Measurements from ENCODE around the gene ABCF3. TPM values are rescaled to one million over a fixed set of nuclear protein-coding genes. Genes with fewer than 3 reads are reported as not detected.

The ABCF3 gene
- total and polyA plus RNA-seq, 8 donors = 57.6 to 75.2 (median 67.8) TPM

- intact Hi-C loops (cut with DNase I) = no loop called here
- no peak for TF ChIP-seq CTCF (IDR thresholded peaks at IDR 0.05)
- Histone ChIP-seq H3K27ac (no peak overlapping the region), H3K4me1 (no peaks in the 10 kb centered on the region), H3K36me3 (no peaks in the 10 kb centered on the region), H3K27me3 (no peaks in the 10 kb centered on the region), H3K4me3 (no peak overlapping the region), H3K9me3 (no peaks in the 10 kb centered on the region)
- no peak for ATAC-seq
- DNase-seq = no peak
Observed at GRCh38 chr3:184209146-184209923, 23.3 kb downstream of the ABCF3 start.

GRCh38 chr3:184211297-184211696, 25.3 kb downstream of the ABCF3 start:
- Histone ChIP-seq H3K36me3 (no peaks in the 10 kb centered on the region), H3K27ac (no peak overlapping the region), H3K9me3 (no peaks in the 10 kb centered on the region), H3K4me3 (no peak overlapping the region), H3K27me3 (no peaks in the 10 kb centered on the region), H3K4me1 (no peaks in the 10 kb centered on the region)
- intact Hi-C loops (cut with DNase I) = no loop called here
- no peak for DNase-seq
- TF ChIP-seq CTCF (IDR thresholded peaks at IDR 0.05) = no peak
- ATAC-seq = no peak

- Histone ChIP-seq H3K36me3 (no peaks in the 10 kb centered on the region), H3K27ac (no peak overlapping the region), H3K27me3 (peaks cover 0 to 4% of the 10 kb centered on the region in 2 donors), H3K4me3 (no peak overlapping the region), H3K4me1 (no peaks in the 10 kb centered on the region), H3K9me3 (no peaks in the 10 kb centered on the region)
- intact Hi-C loops (cut with DNase I) = no loop called here
- DNase-seq (no peak), ATAC-seq (no peak)
- TF ChIP-seq CTCF (IDR thresholded peaks at IDR 0.05) = no peak
Observed at GRCh38 chr3:184211718-184212117, 25.7 kb downstream of the ABCF3 start.

GRCh38 chr3:184218814-184219213, 32.8 kb downstream of the ABCF3 start:
- TF ChIP-seq CTCF (IDR thresholded peaks at IDR 0.05) = no peak
- DNase-seq = no peak
- Histone ChIP-seq H3K9me3 (no peaks in the 10 kb centered on the region), H3K36me3 (no peaks in the 10 kb centered on the region), H3K4me3 (no peak overlapping the region), H3K27me3 (peaks cover 0 to 38% of the 10 kb centered on the region in 2 donors), H3K27ac (no peak overlapping the region), H3K4me1 (no peaks in the 10 kb centered on the region)
- intact Hi-C loops (cut with DNase I) = no loop called here
- ATAC-seq = no peak

GRCh38 chr3:184222521-184222920, 36.5 kb downstream of the ABCF3 start:
- no peak overlapping the region for H3K4me3 ChIP-seq
- TF ChIP-seq CTCF (IDR thresholded peaks at IDR 0.05) = no peak
- no peaks in the 10 kb centered on the region for H3K9me3 ChIP-seq
- ATAC-seq = no peak
- DNase-seq = no peak
- no peaks in the 10 kb centered on the region for H3K36me3 ChIP-seq
- intact Hi-C loops (cut with DNase I) = no loop called here
- H3K27ac ChIP-seq = no peak overlapping the region
- peaks cover 0 to 61% of the 10 kb centered on the region in 2 donors for H3K27me3 ChIP-seq
- no peaks in the 10 kb centered on the region for H3K4me1 ChIP-seq
